GM12892 (cell line): ENCODE results near the gene GTPBP4.

Experiments
- DNase-seq: peaks from one replicate; pipeline ENCODE4 v3.0.0; 2011; ENCODE audit not compliant: insufficient read length
- FAIRE-seq: peaks from 2 replicates; lab custom pipeline; 2011; peaks lifted over from hg19 to GRCh38; lab: Jason Lieb, UNC
- POLR2A ChIP-seq: IDR thresholded peaks from 2 replicates; pipeline ENCODE4 v1.6.1; 2011; ENCODE audit warnings: low read depth, low read length, control low read depth
- POLR2AphosphoS5 ChIP-seq: IDR thresholded peaks from 2 replicates; pipeline ENCODE4 v1.6.1; 2011; ENCODE audit warnings: low read depth, low read length, control low read depth
- TAF1 ChIP-seq: IDR thresholded peaks from 2 replicates; pipeline ENCODE4 v1.6.1; 2011; ENCODE audit warnings: low read depth, mild to moderate bottlenecking, control low read depth, low read length, borderline replicate concordance

Gene GTPBP4

GRCh38 chr10:955127-955819 lies 33.0 kb upstream of the GTPBP4 start:
- TF ChIP-seq POLR2AphosphoS5 = no peak
- TF ChIP-seq TAF1 = no peak
- no peak for TF ChIP-seq POLR2A
- DNase-seq (no peak), FAIRE-seq (no peak)

GRCh38 chr10:955820-956217 lies 32.4 kb upstream of the GTPBP4 start:
- FAIRE-seq = peak; percentile 5
- TF ChIP-seq POLR2A (no peak), TAF1 (no peak), POLR2AphosphoS5 (no peak)
- no peak for DNase-seq

GRCh38 chr10:958106-958505 lies 30.1 kb upstream of the GTPBP4 start:
- DNase-seq = no peak
- TF ChIP-seq TAF1 = no peak
- TF ChIP-seq POLR2AphosphoS5 = no peak
- TF ChIP-seq POLR2A = no peak
- no peak for FAIRE-seq

- no peak for TF ChIP-seq POLR2A
- no peak for TF ChIP-seq POLR2AphosphoS5
- no peak for TF ChIP-seq TAF1
- FAIRE-seq = no peak
These were observed 29.4 kb upstream of the GTPBP4 start for GRCh38 chr10:958856-959255.

GRCh38 chr10:962342-962741 lies 25.9 kb upstream of the GTPBP4 start:
- DNase-seq = no peak
- no peak for FAIRE-seq
- TF ChIP-seq POLR2A (no peak), TAF1 (no peak), POLR2AphosphoS5 (no peak)

More at GRCh38 chr10:958856-959255, 29.4 kb upstream of the GTPBP4 start:
- no peak for DNase-seq

- no peak for FAIRE-seq
- DNase-seq = no peak
- TF ChIP-seq POLR2AphosphoS5 (no peak), TAF1 (no peak), POLR2A (no peak)
These were observed 25.0 kb upstream of the GTPBP4 start for GRCh38 chr10:963186-963585.

- FAIRE-seq (no peak), DNase-seq (no peak)
- TF ChIP-seq TAF1 = no peak
These were observed 24.6 kb upstream of the GTPBP4 start for GRCh38 chr10:963655-964054.

- TF ChIP-seq POLR2AphosphoS5 (no peak), POLR2A (no peak), TAF1 (no peak)
- FAIRE-seq (no peak), DNase-seq (no peak)
These were observed 23.8 kb upstream of the GTPBP4 start for GRCh38 chr10:964321-964987.

GRCh38 chr10:964988-965417 lies 23.2 kb upstream of the GTPBP4 start:
- TF ChIP-seq POLR2AphosphoS5 = no peak
- TF ChIP-seq POLR2A = no peak
- TF ChIP-seq TAF1 = no peak
- FAIRE-seq = no peak
- no peak for DNase-seq

- no peak for TF ChIP-seq POLR2A
- TF ChIP-seq TAF1 = no peak
- no peak for TF ChIP-seq POLR2AphosphoS5
- FAIRE-seq (no peak), DNase-seq (no peak)
These were observed 21.6 kb upstream of the GTPBP4 start for GRCh38 chr10:966466-967235.

GRCh38 chr10:968546-969199 lies 19.6 kb upstream of the GTPBP4 start:
- FAIRE-seq = no peak
- TF ChIP-seq TAF1 = no peak
- TF ChIP-seq POLR2A = no peak
- no peak for TF ChIP-seq POLR2AphosphoS5
- DNase-seq = no peak
